Peyer's patch (tissue), 4 donors: ENCODE results near the gene HSBP1.

ENCODE experiments used
- POLR2A ChIP-seq, 2 donors: fragments of 450-650 bp; IDR thresholded peaks; one replicate each; pipeline ENCODE4 v1.5.1; 2017; ENCODE audit warnings: antibody characterized with exemption in 2 of 2, mild to moderate bottlenecking in 2 of 2, moderate library complexity in 2 of 2
- TF ChIP-seq, protein P1 (sequence below), 6 experiments: fragments of 450-650 bp in 4 of 6; fragments of 200-600 bp in 2 of 6; sonication (generic) in 1 of 6; IDR thresholded peaks; one replicate each; pipeline ENCODE4 v1.5.1; 2017 to 2019; ENCODE audit warnings: antibody characterized with exemption in 6 of 6, mild to moderate bottlenecking in 3 of 6, moderate library complexity in 1 of 6

DNA sequence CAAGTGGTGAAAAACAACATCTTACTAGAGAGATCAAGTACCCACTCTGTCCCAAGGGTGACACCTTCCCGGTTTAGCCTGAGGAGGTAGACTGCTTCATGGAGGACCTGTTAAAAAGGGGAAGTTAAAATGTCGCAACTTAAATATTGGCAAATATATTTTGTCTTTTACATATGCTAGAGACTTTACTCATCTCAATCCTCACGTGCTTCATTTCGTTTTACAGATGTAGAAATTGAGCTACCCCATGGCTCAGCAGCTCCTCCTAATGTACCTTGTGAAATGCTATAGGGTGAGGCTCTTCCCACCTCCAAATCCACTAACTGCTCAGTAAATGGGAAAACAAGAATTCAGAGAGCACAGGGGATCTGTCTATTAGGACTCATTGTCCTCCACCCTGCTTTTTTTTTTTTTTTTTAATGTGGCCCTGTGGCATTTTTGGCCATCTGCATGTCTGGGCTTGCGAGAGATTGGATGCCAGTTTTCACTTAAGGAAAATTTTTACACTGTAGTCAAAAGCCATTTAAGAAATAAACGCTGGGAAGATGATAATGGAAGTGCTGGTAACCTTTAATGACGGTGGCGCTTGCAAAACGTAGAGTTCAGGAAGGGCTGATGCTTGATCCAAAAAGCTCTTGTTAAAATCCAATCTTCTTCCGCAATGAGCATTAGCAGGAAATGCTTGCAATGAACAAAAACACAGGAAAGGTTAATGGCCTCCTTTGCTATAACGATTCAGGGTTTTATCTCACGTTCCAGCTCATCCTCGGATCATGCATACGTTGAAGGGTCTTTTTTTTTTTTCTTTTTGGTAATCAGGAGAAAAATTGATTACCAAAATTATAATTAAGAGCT lies 39.8 kb downstream of the HSBP1 start:
- no peak for TF ChIP-seq POLR2A (IDR thresholded peaks at IDR 0.05)
- TF ChIP-seq, protein P1, sequence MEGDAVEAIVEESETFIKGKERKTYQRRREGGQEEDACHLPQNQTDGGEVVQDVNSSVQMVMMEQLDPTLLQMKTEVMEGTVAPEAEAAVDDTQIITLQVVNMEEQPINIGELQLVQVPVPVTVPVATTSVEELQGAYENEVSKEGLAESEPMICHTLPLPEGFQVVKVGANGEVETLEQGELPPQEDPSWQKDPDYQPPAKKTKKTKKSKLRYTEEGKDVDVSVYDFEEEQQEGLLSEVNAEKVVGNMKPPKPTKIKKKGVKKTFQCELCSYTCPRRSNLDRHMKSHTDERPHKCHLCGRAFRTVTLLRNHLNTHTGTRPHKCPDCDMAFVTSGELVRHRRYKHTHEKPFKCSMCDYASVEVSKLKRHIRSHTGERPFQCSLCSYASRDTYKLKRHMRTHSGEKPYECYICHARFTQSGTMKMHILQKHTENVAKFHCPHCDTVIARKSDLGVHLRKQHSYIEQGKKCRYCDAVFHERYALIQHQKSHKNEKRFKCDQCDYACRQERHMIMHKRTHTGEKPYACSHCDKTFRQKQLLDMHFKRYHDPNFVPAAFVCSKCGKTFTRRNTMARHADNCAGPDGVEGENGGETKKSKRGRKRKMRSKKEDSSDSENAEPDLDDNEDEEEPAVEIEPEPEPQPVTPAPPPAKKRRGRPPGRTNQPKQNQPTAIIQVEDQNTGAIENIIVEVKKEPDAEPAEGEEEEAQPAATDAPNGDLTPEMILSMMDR (IDR thresholded peaks at IDR 0.05), result no peak
